Body of pancreas (tissue), 4 donors: ENCODE results near the gene DLX4. TPM values are rescaled to one million over a fixed set of nuclear protein-coding genes. Genes with fewer than 3 reads are reported as not detected.

Source experiments
- ATAC-seq: fragments of 150-250 bp; one replicate; pipeline ENCODE4 v1.9.1; 2016
- DNase-seq, 4 donors: peaks; one replicate each; pipeline ENCODE4 v3.0.0-alpha.2; 2019
- H3K27ac ChIP-seq, 4 donors: fragments of 200-600 bp; sonication (generic); 1 replicate in 3 of 4; 2 replicates in 1 of 4; pipeline versions ENCODE4 v1.5.1 to v1.6.1; 2016 to 2019; ENCODE audit warnings: mild to moderate bottlenecking in 1 of 4, mixed read lengths in 1 of 4, moderate library complexity in 1 of 4
- H3K27me3 ChIP-seq, 2 donors: fragments of 200-600 bp; sonication (generic); one replicate each; pipeline ENCODE4 v1.6.0; 2016; ENCODE audit warnings: mild to moderate bottlenecking in 1 of 2
- H3K36me3 ChIP-seq, 2 donors: fragments of 200-600 bp; sonication (generic); replicated peaks in 1 of 2; 2 replicates each; pipeline ENCODE4 v1.5.1; 2016; ENCODE audit warnings: low read depth in 2 of 2; ENCODE audit not compliant: insufficient read depth in 1 of 2
- H3K4me1 ChIP-seq: fragments of 200-600 bp; sonication (generic); one replicate; pipeline ENCODE4 v1.6.0; 2016
- H3K4me3 ChIP-seq, 2 donors: fragments of 200-600 bp; sonication (generic); 1 replicate in 1 of 2; 2 replicates in 1 of 2; pipeline ENCODE4 v1.5.1; 2016 to 2019
- H3K9me3 ChIP-seq, 3 donors: fragments of 200-600 bp; sonication (generic); 1 replicate in 2 of 3; 2 replicates in 1 of 3; pipeline ENCODE4 v1.5.1; 2016
- CTCF ChIP-seq, 7 experiments: fragments of 450-650 bp in 4 of 7; fragments of 200-600 bp in 3 of 7; sonication (generic) in 3 of 7; IDR thresholded peaks; one replicate each; pipeline ENCODE4 v1.5.1; 2016 to 2019; ENCODE audit warnings: antibody characterized with exemption in 7 of 7
- POLR2A ChIP-seq, 3 donors: fragments of 450-650 bp; IDR thresholded peaks; one replicate each; pipeline ENCODE4 v1.6.1; 2016; ENCODE audit warnings: antibody characterized with exemption in 3 of 3, mild to moderate bottlenecking in 2 of 3
- WGBS, 2 donors: methylation state at CpG; one replicate each; pipeline ENCODE4 v1.1.5; 2017; 5-methylcytosine and 5-hydroxymethylcytosine counted together
- intact Hi-C: fragments of 100-400 bp; cut with DNase I; formaldehyde crosslinking; loops from one replicate; pipeline ENCODE4 v1.15.1; 2023
- total RNA-seq, 2 donors: library from RNA; depleted of rRNA; stranded (reverse); fragments of >200 nt; gene quantifications; one replicate each; pipeline ENCODE4 v1.1.0, GENCODE V29; 2016

Gene DLX4
- total RNA-seq, 2 donors from 2014 or later = not detected

GRCh38 chr17:49998836-49999511 lies 30.0 kb downstream of the DLX4 start:
- WGBS, 2 donors = 39 to 43% methylated on average over 10 to 11 of the region's 11 CpGs
- Histone ChIP-seq H3K4me3 (no peak overlapping the region), H3K36me3 (no peaks in the 10 kb centered on the region), H3K27me3 (peaks cover 0 to 9% of the 10 kb centered on the region in 2 donors), H3K27ac (no peak overlapping the region), H3K4me1 (peaks cover 34% of the 10 kb centered on the region), H3K9me3 (no peaks in the 10 kb centered on the region)
- no peak for ATAC-seq
- TF ChIP-seq CTCF (IDR thresholded peaks at IDR 0.05) = no peak
- no peak for TF ChIP-seq POLR2A (IDR thresholded peaks at IDR 0.05)
- intact Hi-C loops = loop anchor here (5.0 kb wide), 1 partner anchor 137 kb away; no protein-coding TSS in a partner anchor
- DNase-seq = no peak

GRCh38 chr17:50003911-50004310 lies 34.9 kb downstream of the DLX4 start:
- ATAC-seq = no peak
- Histone ChIP-seq H3K4me1 (no peaks in the 10 kb centered on the region), H3K4me3 (no peak overlapping the region), H3K9me3 (no peaks in the 10 kb centered on the region), H3K27ac (no peak overlapping the region), H3K27me3 (no peaks in the 10 kb centered on the region), H3K36me3 (no peaks in the 10 kb centered on the region)
- no peak for TF ChIP-seq CTCF (IDR thresholded peaks at IDR 0.05)
- TF ChIP-seq POLR2A (IDR thresholded peaks at IDR 0.05) = no peak
- no peak for DNase-seq
- 63 to 71% methylated on average over 4 of the region's 4 CpGs for WGBS, 2 donors
- intact Hi-C loops = loop anchor here (10.0 kb wide), 1 partner anchor 429 kb away; the partner anchor contains the start of gene NXPH3

- intact Hi-C loops = loop anchor here (10.0 kb wide), 1 partner anchor 434 kb away; the partner anchor contains the start of gene NXPH3
- no peak overlapping the region for H3K27ac ChIP-seq
- TF ChIP-seq CTCF (IDR thresholded peaks at IDR 0.05) = no peak
- no peak for TF ChIP-seq POLR2A (IDR thresholded peaks at IDR 0.05)
- DNase-seq (no peak), ATAC-seq (no peak)
- WGBS, 2 donors = 52 to 71% methylated on average over 2 of the region's 2 CpGs
- H3K4me1 ChIP-seq = no peaks in the 10 kb centered on the region
- H3K36me3 ChIP-seq = no peaks in the 10 kb centered on the region
- H3K27me3 ChIP-seq = no peaks in the 10 kb centered on the region
- no peak overlapping the region for H3K4me3 ChIP-seq
- peaks cover 0 to 8% (median 0%) of the 10 kb centered on the region in 3 donors for H3K9me3 ChIP-seq
Measured at GRCh38 chr17:50009282-50009681, 40.3 kb downstream of the DLX4 start.

GRCh38 chr17:50013079-50013478 lies 44.1 kb downstream of the DLX4 start:
- ATAC-seq (no peak), DNase-seq (no peak)
- TF ChIP-seq CTCF (IDR thresholded peaks at IDR 0.05) = no peak
- TF ChIP-seq POLR2A (IDR thresholded peaks at IDR 0.05) = no peak
- intact Hi-C loops = no loop called here
- WGBS, 2 donors = 64 to 85% methylated on average over 2 of the region's 2 CpGs
- Histone ChIP-seq H3K4me3 (no peak overlapping the region), H3K36me3 (no peaks in the 10 kb centered on the region), H3K27me3 (no peaks in the 10 kb centered on the region), H3K27ac (no peak overlapping the region), H3K9me3 (peaks cover 0 to 8% (median 0%) of the 10 kb centered on the region in 3 donors), H3K4me1 (no peaks in the 10 kb centered on the region)
